ENCODE results near the gene SLC25A22. TPM values are rescaled to one million over a fixed set of nuclear protein-coding genes. Genes with fewer than 3 reads are reported as not detected.

The SLC25A22 gene
- total RNA-seq, 1 donor from 2014 or later, result 3.9 TPM

- intact Hi-C loops (cut with micrococcal nuclease), result no loop called here
- no peak for TF ChIP-seq CTCF (IDR thresholded peaks at IDR 0.05; ENCODE audit: borderline replicate concordance)
- peak; percentile 56 for DNase-seq
- peak overlapping the region; percentile 92 for H3K27ac ChIP-seq (replicated peaks)
- no peaks in the 10 kb centered on the region for H3K9me3 ChIP-seq (replicated peaks)
- peaks cover 89% of the 10 kb centered on the region for H3K4me1 ChIP-seq
- H3K36me3 ChIP-seq, result peaks cover 17% of the 10 kb centered on the region
- H3K4me3 ChIP-seq, result peak overlapping the region; percentile 73
- H3K27me3 ChIP-seq (ENCODE audit: low read depth), result no peaks in the 10 kb centered on the region
Measured at GRCh38 chr11:829176-829846, 31.2 kb upstream of the SLC25A22 start.

GRCh38 chr11:828506-829175 lies 30.6 kb upstream of the SLC25A22 start:
- peak overlapping the region; percentile 92 for H3K27ac ChIP-seq (replicated peaks)
- H3K36me3 ChIP-seq, result peaks cover 24% of the 10 kb centered on the region
- H3K4me1 ChIP-seq, result peaks cover 86% of the 10 kb centered on the region
- H3K4me3 ChIP-seq, result peak overlapping the region; percentile 73
- no peaks in the 10 kb centered on the region for H3K27me3 ChIP-seq (ENCODE audit: low read depth)
- intact Hi-C loops (cut with micrococcal nuclease), result no loop called here
- no peak for DNase-seq
- no peaks in the 10 kb centered on the region for H3K9me3 ChIP-seq (replicated peaks)
- no peak for TF ChIP-seq CTCF (IDR thresholded peaks at IDR 0.05; ENCODE audit: borderline replicate concordance)

GRCh38 chr11:827897-828192 lies 29.8 kb upstream of the SLC25A22 start, which contains the start of gene CRACR2B:
CRACR2B (plus strand) TSS chr11:827919; CDS start chr11:828608, 689 bp downstream.
- no peak for TF ChIP-seq CTCF (IDR thresholded peaks at IDR 0.05; ENCODE audit: borderline replicate concordance)

GRCh38 chr11:827146-827896 lies 29.2 kb upstream of the SLC25A22 start:
- H3K27ac ChIP-seq (replicated peaks), result peak overlapping the region; percentile 92
- H3K36me3 ChIP-seq, result peaks cover 37% of the 10 kb centered on the region
- intact Hi-C loops (cut with micrococcal nuclease), result no loop called here
- no peaks in the 10 kb centered on the region for H3K27me3 ChIP-seq (ENCODE audit: low read depth)
- peak overlapping the region; percentile 73 for H3K4me3 ChIP-seq
- H3K4me1 ChIP-seq, result peaks cover 88% of the 10 kb centered on the region
- no peak for TF ChIP-seq CTCF (IDR thresholded peaks at IDR 0.05; ENCODE audit: borderline replicate concordance)
- H3K9me3 ChIP-seq (replicated peaks), result no peaks in the 10 kb centered on the region
- DNase-seq, result no peak

More at GRCh38 chr11:827897-828192, 29.8 kb upstream of the SLC25A22 start, which contains the start of gene CRACR2B:
- H3K4me1 ChIP-seq, result peaks cover 87% of the 10 kb centered on the region
- H3K9me3 ChIP-seq (replicated peaks), result no peaks in the 10 kb centered on the region
- no peak for DNase-seq
- H3K36me3 ChIP-seq, result peaks cover 31% of the 10 kb centered on the region
- intact Hi-C loops (cut with micrococcal nuclease), result no loop called here
- H3K4me3 ChIP-seq, result peak within 1 kb of the TSS; percentile 73
- peak within 1 kb of the TSS; percentile 92 for H3K27ac ChIP-seq (replicated peaks)
- no peaks in the 10 kb centered on the region for H3K27me3 ChIP-seq (ENCODE audit: low read depth)

- Histone ChIP-seq H3K9me3 (replicated peaks) (no peaks in the 10 kb centered on the region), H3K4me1 (peaks cover 88% of the 10 kb centered on the region), H3K36me3 (peaks cover 42% of the 10 kb centered on the region), H3K4me3 (peak overlapping the region; percentile 73), H3K27me3 (ENCODE audit: low read depth) (no peaks in the 10 kb centered on the region), H3K27ac (replicated peaks) (peak overlapping the region; percentile 92)
- TF ChIP-seq CTCF (IDR thresholded peaks at IDR 0.05; ENCODE audit: borderline replicate concordance), result no peak
- DNase-seq, result no peak
- intact Hi-C loops (cut with micrococcal nuclease), result no loop called here
Measured at GRCh38 chr11:826836-827145, 28.7 kb upstream of the SLC25A22 start.

Data from left ventricle myocardium inferior (tissue), 1 donor.